Esophagus (tissue), 2 donors: Measurements from ENCODE around the gene INPP4B. TPM values are rescaled to one million over a fixed set of nuclear protein-coding genes. Genes with fewer than 3 reads are reported as not detected.
"Not testable (repeated sequence)": the region's sequence is repeated elsewhere in the genome, so short reads cannot be mapped to it uniquely, and the experiment has no call there.

Source experiments
- H3K27ac ChIP-seq, 2 donors: one replicate each; pipeline ENCODE4 v1.5.1; 2013; ENCODE audit warnings: low read depth in 2 of 2, mild to moderate bottlenecking in 2 of 2, inconsistent platforms in 1 of 2, low read length in 1 of 2, moderate library complexity in 1 of 2
- H3K27me3 ChIP-seq, 2 donors: one replicate each; pipeline ENCODE4 v1.6.1; 2013; ENCODE audit warnings: low read length in 2 of 2, control low read depth in 1 of 2, mild to moderate bottlenecking in 1 of 2; ENCODE audit not compliant: insufficient read depth in 2 of 2, control insufficient read depth in 1 of 2
- H3K36me3 ChIP-seq, 2 donors: one replicate each; pipeline ENCODE4 v1.6.1; 2013; ENCODE audit warnings: low read length in 1 of 2; ENCODE audit not compliant: control insufficient read depth in 2 of 2, insufficient read depth in 2 of 2
- H3K4me1 ChIP-seq, 2 donors: one replicate each; pipeline ENCODE4 v1.6.1; 2013; ENCODE audit warnings: low read length in 1 of 2; ENCODE audit not compliant: control insufficient read depth in 2 of 2, insufficient read depth in 2 of 2
- H3K4me3 ChIP-seq, 2 donors: one replicate each; pipeline ENCODE4 v1.5.1; 2013; ENCODE audit warnings: low read length in 2 of 2, mild to moderate bottlenecking in 2 of 2, low read depth in 1 of 2, moderate library complexity in 1 of 2
- H3K9me3 ChIP-seq, 2 donors: one replicate each; pipeline ENCODE4 v1.6.1; 2013; ENCODE audit warnings: mild to moderate bottlenecking in 2 of 2, low read depth in 1 of 2, low read length in 1 of 2, moderate library complexity in 1 of 2; ENCODE audit not compliant: control insufficient read depth in 2 of 2, insufficient read depth in 1 of 2
- WGBS, 2 donors: extraction: QIAGEN DNeasy Blood & Tissue Kit; methylation state at CpG; one replicate each; pipeline ENCODE4 v1.1.7; 2013; 5-methylcytosine and 5-hydroxymethylcytosine counted together
- polyA plus RNA-seq, 2 donors: library from polyadenylated mRNA; stranded (reverse); fragments of 200-250 nt; gene quantifications; one replicate each; pipeline ENCODE4 v1.2.3, GENCODE V29; 2013
- donor health status: healthy with polysubstance abuse.
- donor health status: Bipolar disorder and iron deficiency.

Gene INPP4B
- polyA plus RNA-seq, 2 donors: 2.5 to 4.4 TPM

DNA sequence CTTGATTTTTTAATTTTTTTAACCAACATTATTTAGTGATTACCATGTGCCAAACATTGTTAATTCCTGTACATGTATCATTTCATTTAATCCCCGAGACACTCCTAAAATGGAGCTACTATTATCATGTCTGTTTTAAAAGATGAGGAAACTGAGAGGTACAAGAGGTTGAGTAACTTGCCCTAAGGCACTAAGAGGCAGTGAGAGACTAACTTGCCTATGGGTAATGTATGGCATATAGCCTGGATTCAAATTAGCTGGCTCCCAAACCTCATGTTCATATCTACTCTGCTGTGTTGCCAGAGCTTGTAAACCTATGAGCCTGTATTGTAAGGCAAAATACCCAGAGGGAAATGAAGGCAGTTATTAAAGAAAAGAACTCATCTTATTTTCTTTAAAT is 766.1 kb downstream of the INPP4B start:
- Histone ChIP-seq H3K4me1 (no peaks in the 10 kb centered on the region), H3K27me3 (no peaks in the 10 kb centered on the region), H3K4me3 (no peak overlapping the region), H3K9me3 (no peaks in the 10 kb centered on the region), H3K27ac (no peak overlapping the region), H3K36me3 (no peaks in the 10 kb centered on the region)
- WGBS, 2 donors: 61 to 74% methylated on average over 1 of the region's 1 CpG

DNA sequence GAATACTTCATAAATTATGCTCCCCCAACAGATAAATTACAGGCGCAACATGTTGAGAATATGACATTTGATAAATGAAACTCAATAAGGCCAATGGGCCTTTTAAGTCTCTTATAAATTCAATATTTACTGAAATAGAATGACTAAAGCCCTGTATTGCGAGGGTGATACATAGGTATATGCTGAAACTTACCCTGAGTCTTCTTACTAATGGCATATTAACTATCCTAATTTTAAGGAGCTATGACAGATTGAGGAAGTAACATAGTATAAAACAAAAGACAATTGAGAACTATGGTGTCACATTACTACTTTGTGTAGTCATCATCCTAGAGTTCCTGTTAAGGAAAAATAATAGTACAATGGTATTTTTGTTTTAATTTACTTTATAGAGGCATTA is 769.1 kb downstream of the INPP4B start:
- Histone ChIP-seq H3K9me3 (no peaks in the 10 kb centered on the region), H3K27me3 (no peaks in the 10 kb centered on the region), H3K4me1 (no peaks in the 10 kb centered on the region), H3K4me3 (no peak overlapping the region), H3K27ac (no peak overlapping the region), H3K36me3 (no peaks in the 10 kb centered on the region)
- 43 to 50% methylated on average over 2 of the region's 2 CpGs for WGBS, 2 donors

DNA sequence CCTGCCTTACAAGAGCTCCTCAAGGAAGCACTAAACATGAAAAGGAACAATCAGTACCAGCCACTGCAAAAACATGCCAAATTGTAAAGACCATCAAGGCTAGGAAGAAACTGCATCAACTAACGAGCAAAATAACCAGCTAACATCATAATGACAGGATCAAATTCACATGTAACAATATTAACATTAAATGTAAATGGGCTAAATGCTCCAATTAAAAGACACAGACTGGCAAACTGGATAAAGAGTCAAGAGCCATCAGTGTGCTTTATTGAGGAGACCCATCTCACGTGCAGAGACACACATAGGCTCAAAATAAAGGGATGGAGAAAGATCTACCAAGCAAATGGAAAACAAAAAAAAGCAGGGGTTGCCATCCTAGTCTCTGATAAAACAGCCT is 777.8 kb downstream of the INPP4B start:
- not testable (repeated sequence) for H3K27me3 ChIP-seq, H3K9me3 ChIP-seq, H3K36me3 ChIP-seq, H3K27ac ChIP-seq, H3K4me3 ChIP-seq, H3K4me1 ChIP-seq
- WGBS, 2 donors: 85 to 93% methylated on average over 1 to 2 of the region's 2 CpGs

DNA sequence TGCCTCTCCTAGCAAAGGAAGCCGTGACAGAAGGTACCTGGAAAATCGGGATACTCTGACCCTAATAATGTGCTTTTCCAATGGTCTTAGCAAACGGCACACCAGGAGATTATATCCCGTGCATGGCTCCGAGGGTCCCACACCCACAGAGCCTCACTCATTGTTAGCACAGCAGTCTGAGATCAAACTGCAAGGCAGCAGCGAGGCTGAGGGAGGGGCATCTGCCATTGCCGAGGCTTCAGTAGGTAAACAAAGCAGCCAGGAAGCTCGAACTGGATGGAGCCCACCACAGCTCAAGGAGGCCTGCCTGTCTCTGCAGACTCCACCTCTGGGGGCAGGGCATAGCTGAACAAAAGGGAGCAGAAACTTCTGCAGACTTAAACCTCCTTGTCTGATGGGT is 779.5 kb downstream of the INPP4B start:
- H3K27ac ChIP-seq, H3K36me3 ChIP-seq, H3K9me3 ChIP-seq, H3K4me1 ChIP-seq, H3K27me3 ChIP-seq, H3K4me3 ChIP-seq: not testable (repeated sequence)
- WGBS, 2 donors: 93 to 94% methylated on average over 8 of the region's 8 CpGs

DNA sequence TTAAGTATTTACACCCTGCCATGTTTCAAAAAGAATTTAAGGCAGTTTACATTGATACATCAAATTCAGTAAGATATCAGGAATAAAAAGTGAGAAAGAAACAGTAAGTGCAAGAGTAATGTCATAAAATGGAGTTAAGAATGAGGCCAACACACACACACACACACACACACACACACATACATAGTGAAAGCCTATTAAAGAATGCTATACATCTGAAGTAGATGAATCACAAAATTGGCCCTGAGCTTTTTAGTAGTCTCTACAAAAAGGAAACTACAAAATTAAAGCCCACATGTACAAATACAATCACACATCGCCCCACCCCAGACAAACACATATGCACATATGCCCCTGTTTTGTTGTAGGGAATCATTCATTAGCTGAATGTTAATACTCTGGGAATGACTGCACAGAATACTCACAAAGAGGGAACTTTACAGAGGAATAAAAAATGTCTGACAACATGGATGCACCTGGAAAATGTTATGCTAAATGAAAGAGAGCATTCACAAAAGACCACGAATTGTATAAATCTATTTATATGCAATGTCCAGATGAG is 780.9 kb downstream of the INPP4B start:
- Histone ChIP-seq H3K36me3 (no peaks in the 10 kb centered on the region), H3K27me3 (no peaks in the 10 kb centered on the region), H3K27ac (no peak overlapping the region), H3K4me1 (no peaks in the 10 kb centered on the region), H3K9me3 (no peaks in the 10 kb centered on the region), H3K4me3 (no peak overlapping the region)
- WGBS, 2 donors: 87 to 93% methylated on average over 2 of the region's 2 CpGs

DNA sequence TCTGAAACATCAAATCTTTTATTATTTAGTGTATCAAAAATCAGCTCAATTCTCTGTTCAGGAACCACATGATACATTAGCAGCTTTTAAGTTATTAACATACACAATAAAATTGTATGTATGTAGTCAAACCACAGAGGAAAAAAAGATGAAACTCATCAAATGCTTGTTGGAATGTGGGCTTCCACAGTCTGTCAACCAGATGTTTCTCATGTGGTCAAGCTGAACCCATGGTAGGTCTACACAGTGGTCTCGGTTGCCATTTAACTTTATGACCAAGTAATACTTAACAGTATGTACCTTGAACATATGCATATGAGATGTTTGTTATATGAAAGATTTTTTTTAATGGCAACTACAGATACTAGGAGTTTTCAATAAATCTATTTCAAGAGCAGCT is 781.9 kb downstream of the INPP4B start:
- Histone ChIP-seq H3K27me3 (no peaks in the 10 kb centered on the region), H3K4me1 (no peaks in the 10 kb centered on the region), H3K36me3 (no peaks in the 10 kb centered on the region), H3K9me3 (no peaks in the 10 kb centered on the region), H3K27ac (no peak overlapping the region), H3K4me3 (no peak overlapping the region)
- WGBS, 2 donors: 87 to 91% methylated on average over 1 of the region's 1 CpG

DNA sequence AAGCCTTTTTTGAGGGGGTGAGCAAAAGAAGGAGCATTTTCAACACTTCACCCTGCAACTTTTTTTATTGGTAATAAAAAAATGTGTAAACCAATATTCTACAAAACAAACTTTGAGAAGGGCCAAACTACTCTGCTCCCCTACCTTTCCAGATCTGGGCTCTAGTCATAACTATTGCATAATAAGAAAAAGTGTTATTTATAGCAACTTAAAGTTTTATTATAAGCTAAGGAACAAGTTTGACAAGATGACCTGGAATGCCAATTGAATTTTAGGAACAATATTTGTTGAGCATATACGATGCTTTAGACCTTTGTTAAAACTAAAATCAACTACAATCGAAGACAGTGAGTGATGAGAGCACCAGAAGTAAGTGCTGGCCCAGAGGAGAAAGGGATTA is 800.1 kb downstream of the INPP4B start:
- Histone ChIP-seq H3K9me3 (no peaks in the 10 kb centered on the region), H3K4me3 (no peak overlapping the region), H3K27ac (no peak overlapping the region), H3K4me1 (no peaks in the 10 kb centered on the region), H3K36me3 (no peaks in the 10 kb centered on the region), H3K27me3 (no peaks in the 10 kb centered on the region)
- WGBS, 2 donors: 69 to 75% methylated on average over 2 of the region's 2 CpGs

DNA sequence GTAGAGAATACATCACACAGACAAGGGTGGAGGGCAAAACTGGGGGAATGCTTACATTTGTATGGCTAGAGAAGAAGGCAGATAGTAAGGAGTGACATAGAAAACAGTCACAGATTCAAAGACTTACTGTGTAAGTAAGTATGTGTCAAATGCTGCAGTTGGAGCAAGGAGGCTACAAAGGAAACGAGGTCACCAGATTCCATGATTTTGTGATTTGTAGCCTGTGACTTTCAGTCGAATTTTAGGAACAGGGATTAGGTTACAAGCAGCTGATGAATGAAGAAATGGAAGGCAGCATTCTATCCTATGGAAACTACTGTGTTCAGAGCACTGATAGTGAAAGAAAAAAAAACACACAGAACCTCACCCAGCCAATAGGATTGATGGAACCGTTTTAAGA is 801.8 kb downstream of the INPP4B start:
- Histone ChIP-seq H3K27me3 (no peaks in the 10 kb centered on the region), H3K4me3 (no peak overlapping the region), H3K4me1 (no peaks in the 10 kb centered on the region), H3K9me3 (no peaks in the 10 kb centered on the region), H3K36me3 (no peaks in the 10 kb centered on the region), H3K27ac (no peak overlapping the region)
- WGBS, 2 donors: 43 to 45% methylated on average over 3 of the region's 3 CpGs

DNA sequence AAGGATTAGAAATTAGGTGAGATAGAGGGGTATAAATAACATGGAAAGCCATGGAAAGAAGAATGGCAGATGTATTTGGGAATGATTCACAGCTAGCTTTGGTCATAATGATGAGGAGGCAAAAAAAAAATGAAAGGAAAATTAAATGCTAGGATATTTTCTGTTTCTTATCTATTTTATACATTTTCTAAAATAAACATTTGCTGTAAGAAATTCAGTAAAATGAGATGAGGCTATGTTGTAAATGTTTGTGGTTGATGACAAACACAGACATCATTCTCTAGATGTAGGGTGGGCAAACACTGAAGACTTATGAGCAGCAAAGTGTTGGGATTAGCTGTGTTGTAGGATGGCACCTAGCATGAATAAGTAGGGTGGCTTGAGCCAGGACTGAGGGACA is 802.6 kb downstream of the INPP4B start:
- H3K9me3 ChIP-seq: no peaks in the 10 kb centered on the region
- no peaks in the 10 kb centered on the region for H3K36me3 ChIP-seq
- H3K4me1 ChIP-seq: no peaks in the 10 kb centered on the region
- no peak overlapping the region for H3K4me3 ChIP-seq
- H3K27me3 ChIP-seq: no peaks in the 10 kb centered on the region
- no peak overlapping the region for H3K27ac ChIP-seq

DNA sequence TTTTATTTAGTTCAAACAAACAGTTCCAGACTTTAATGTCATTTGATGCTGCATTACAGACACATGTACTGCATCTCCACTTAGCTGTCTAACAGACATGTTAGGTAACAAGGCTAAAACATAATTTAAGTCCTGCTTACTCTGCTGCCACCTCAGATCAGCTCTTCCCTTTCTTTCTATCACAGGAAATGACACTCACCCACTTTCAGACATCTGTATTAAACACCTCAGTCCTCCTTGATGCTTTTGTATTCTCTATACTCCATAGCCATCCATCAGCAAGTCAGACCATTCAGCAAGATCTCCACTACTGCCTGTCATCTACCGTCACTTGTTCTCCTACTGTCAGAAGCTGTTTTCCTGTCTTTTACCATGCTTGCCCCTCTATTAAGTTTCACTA is 804.3 kb downstream of the INPP4B start:
- no peaks in the 10 kb centered on the region for H3K36me3 ChIP-seq
- no peak overlapping the region for H3K4me3 ChIP-seq
- H3K9me3 ChIP-seq: no peaks in the 10 kb centered on the region
- no peaks in the 10 kb centered on the region for H3K27me3 ChIP-seq
- H3K27ac ChIP-seq: no peak overlapping the region
- no peaks in the 10 kb centered on the region for H3K4me1 ChIP-seq
- 88 to 89% methylated on average over 1 of the region's 1 CpG for WGBS, 2 donors
